NCI-H2107 treated with DMSO at 0.1 percent for 48 hours (cell line): ENCODE measurements around the gene SREK1IP1.
"Not testable (repeated sequence)": the region's sequence is repeated elsewhere in the genome, so short reads cannot be mapped to it uniquely, and the experiment has no call there.

Source experiments
- DNase-seq: peaks from one replicate; lab custom pipeline; 2025; ENCODE audit not compliant: unreplicated experiment; lab: John Stamatoyannopoulos, UW

The SREK1IP1 gene

DNA sequence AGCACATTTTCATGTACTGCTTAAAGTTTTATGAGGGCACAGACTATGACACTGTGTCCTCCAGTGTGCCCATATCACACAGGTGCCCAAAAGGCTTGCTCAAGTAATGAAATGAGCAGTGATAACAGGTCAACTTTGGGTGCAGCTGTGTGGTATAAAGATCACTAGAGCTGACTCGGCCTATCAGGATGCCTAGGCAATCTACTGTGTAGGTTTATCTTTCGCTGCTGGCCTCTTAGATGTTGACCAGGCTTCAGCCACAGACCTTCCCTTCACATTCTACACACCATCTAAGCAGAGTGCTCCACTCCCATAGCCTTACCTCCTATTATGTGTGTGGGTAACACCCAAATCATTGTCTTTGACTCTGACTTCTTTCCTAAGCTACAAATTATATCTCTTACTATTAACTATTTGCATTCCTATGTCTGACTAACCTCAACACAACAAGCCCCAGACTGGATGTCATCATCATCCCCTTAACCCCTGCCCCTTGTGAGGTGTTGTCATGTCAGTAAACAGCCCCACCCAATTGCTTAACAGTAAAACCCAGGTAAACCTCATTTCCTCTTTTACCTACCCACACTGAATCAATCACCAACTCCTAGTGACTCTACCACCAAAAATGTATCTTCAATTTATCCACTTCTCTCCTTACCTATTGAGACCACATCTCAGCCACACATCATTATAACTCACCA lies 2.5 kb downstream of the SREK1IP1 start:
- DNase-seq, result no peak

DNA sequence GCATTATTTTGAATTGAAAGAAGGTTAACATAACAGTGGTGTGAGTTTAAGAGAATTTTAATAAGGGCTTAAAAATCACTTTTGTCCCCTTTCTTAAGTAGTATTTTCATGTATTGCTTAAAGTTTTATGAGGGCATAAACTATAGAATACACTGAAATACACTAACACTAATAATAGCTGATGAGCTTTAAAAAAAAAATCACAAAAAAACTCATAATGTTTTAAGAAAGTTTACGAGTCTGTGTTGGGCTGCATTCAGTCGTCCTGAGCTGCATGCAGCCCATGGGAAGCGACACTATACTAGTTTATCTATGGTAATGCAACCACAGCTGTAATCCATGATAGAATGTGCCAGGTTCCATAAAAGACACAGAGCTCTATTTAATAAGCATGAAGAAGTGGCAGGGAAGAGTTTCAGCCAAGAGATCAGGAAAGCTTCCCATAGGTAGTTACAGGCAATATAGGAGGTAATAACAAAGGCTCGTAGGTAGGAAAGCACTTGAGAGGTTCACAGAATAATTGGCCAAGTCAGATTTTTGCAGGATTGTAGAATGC lies 4.5 kb downstream of the SREK1IP1 start:
- no peak for DNase-seq

DNA sequence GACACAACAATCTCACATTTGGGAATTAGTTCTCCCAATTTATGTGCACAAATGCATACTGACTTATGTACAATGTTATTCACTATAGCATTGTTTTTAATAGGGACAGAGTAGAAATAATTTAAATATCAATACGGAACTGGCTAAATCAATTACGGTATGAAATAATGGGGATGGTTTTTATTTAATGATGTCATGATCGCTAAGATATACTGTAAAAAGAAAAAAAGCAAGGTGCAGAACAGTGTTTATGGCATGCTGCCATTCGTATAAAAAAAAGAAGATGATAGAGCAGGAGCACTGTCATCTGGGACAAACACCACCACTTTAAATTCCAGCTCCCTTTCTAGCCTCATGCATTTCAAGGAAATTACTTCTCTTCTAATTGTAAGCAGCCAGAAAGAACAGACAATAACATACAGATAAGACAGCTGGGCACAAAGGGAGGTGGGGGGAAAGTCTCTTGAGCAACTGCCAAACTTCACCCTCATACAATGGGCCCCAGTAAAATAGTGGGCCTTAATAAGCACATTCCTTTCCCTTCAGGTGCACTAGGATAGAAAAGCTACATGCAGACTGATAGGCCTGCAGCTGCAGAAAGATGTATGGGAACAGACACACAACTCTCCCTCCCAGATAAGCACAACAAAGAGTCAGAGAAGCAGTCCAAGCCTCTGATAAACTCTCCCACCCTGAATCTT lies 8.4 kb downstream of the SREK1IP1 start:
- DNase-seq, result no peak

DNA sequence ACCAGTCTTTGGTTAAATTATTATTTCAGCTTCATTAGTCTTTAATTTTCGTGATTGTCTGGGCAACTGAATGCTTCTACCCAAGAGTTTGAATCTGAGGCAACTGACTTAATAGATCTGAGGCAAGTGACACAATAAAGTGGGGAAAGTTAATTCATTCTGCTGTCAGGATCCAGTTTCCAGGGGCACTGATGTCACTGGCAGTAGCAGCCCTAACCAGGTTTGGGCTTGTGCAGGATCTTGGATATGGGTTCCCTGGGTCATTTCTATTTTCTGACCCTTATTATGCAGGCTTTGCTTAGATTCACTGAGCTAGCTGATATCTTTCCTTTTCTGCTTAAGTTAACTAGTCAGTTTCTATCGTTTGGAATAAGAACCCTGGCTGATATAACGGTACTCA lies 9.6 kb downstream of the SREK1IP1 start:
- no peak for DNase-seq

DNA sequence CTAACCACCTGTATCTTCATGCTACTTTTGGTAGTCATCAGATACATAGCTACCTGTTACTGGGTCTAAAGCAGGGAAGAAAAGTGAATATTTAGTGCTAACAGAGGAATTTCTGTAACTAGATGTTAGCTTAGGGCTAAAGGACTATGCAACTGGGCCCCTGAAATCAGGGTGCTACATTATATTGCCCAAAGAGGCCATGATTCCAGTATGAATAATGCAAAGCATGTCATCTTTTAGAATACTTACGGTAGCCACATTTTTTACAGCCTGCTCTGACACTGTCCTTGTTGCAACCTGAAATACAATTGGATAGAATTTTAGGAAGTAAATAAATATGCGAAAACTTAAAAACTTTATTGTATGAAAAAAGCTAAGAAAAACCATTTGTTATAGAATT lies 14.4 kb downstream of the SREK1IP1 start:
- no peak for DNase-seq

DNA sequence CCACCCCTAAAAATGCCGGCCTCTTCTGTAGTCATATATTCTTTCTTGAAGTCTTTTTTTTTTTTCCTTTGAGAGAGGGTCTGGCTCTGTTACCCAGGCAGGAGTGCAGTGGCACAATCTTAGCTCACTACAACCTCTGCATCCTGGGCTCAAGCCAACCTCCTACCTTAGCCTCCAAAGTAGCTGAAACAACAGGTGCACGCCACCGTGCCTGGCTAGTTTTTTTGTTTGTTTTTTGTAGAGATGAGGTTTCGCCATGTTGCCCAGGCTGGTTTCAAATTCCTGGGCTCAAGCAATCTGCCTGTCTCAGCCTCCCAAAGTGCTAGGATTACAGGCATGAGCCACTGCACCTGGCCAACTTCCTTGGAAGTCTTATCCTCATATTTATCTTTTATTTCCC lies 19.1 kb downstream of the SREK1IP1 start:
- no peak for DNase-seq

DNA sequence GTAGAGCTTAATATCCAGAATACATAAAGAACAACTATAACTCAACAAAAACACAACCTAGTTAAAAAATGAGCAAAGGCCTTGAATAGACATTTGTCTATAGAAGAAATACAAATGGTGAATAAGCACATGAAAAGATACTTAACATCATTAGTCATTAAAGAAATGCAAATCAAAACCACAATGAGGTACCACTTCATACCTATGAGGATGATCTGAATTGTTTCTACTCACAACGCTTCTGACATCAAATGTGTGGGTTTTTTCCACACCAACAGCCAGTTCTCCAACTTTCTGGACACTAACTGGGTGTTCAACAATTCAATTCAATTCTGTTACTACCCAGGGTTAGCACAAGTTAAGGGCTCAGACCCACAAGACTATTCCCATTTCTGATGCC lies 22.0 kb downstream of the SREK1IP1 start:
- DNase-seq, result no peak

DNA sequence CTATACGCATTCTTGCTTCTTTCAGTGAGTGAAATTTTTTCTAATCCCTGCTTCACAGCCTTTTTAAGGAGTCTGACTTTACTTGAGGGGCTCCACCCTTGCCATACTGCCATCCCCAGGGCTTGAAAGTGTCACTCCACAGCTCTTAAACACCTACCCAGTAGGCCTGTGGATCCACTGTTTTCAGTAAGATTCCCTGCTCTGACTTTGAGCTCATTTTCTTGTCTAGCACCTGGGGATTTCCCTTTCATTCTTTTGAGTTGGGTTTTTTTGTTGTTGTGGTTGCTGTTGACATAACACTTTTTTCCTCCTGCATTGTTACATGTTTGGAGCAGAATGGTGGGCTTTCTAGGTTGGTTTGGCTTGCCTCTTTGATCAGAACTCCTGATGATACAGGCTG lies 23.6 kb downstream of the SREK1IP1 start:
- DNase-seq, result no peak

DNA sequence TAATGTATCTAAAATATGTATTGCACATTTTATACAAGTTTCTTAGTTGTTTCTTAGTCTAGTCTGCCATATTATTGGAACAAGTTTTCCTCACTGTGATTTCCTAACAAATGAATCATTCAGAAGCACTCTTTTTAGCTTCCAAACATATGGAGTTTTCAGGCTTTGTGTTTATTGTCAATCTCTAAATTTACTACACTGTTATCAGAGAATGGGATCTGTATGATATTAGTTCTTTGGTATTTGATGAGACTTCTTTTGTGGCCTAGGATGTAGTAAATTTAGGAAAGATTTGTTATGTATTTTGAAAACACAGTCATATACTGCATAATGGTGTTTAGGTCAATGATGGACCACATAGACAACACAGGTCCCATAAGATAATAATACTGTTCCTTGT lies 25.7 kb downstream of the SREK1IP1 start:
- no peak for DNase-seq

DNA sequence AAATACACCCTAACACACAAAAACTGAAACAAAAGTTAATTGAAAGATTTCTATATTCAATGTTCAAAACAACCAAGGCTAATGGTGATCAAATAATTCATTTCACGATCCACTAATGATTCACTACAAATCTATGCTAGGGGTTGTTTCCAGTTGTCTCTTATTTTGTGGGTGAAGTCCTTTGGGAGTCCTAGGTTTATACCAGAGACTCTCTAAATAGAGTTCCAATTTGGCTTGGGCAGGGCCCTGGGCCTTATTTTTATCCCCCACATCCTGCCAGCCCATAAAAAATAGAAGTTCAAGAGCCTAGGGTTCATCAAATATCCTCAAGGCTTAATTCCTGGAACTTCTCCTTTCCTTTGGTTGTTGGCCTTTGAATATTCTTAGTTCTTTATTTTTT lies 26.1 kb downstream of the SREK1IP1 start:
- no peak for DNase-seq

DNA sequence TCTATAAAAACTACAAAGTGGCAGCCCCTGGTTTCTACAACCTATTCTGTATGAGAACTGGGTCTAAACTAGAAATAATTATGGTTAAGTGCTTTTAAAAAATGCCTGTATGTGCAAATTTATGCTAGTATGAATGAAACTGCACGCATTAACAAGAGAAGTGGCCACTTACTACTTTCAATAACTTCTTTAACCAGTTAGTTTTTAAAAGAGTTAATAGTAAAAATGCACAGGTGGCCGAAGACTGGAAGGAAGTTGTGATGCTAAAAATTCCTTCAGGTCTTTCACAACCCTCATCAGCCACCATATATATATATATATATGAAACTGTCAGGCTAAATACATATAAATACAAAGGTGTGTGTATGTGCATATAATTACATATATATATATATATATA lies 41.3 kb downstream of the SREK1IP1 start:
- no peak for DNase-seq

DNA sequence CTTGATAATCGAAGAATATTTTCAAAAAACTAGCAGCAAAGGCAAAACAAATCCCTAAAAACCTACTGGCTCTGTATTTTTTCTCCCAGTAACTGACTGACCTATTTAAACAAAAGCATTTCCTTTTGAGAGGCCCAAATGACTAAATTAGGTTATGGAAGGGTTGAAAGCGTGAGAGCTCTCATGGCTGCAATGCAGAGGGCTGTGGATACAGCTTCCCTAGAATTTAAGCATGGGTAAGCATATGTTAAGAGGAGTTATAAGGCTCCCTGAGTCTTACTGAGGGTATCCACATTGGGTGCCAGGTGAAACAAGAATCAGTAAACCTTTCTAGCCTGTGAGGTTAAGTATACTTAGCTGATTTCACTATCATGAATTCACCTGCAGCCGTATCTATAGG lies 45.9 kb downstream of the SREK1IP1 start:
- no peak for DNase-seq

DNA sequence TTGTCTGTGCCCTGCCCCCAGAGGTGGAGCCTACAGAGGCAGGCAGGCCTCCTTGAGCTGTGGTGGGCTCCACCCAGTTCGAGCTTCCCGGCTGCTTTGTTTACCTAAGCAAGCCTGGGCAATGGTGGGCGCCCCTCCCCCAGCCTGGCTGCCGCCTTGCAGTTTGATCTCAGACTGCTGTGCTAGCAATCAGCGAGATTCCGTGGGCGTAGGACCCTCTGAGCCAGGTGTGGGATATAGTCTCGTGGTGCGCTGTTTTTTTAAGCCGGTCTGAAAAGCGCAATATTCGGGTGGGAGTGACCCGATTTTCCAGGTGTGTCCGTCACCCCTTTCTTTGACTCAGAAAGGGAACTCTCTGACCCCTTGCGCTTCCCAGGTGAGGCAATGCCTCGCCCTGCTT lies 54.0 kb downstream of the SREK1IP1 start:
- not testable (repeated sequence) for DNase-seq

DNA sequence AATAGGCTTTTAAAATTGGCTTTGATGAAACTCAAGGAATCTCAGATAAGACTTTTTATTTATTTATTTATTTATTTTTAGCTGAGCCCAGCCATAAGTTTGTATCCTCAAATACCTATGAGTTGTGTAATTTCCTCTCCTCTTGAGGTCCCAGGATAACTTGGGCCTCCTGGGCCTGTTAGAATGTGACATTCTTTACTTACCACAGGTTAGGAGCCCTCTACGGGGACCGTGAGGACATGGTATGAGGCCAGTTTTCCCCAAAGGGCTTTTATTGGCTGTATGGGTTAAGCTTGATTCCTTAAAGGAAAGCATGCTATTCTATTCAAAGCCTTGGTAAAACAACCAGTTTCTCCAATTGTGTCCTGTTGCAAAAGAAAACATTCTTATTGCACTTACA lies 61.3 kb downstream of the SREK1IP1 start:
- no peak for DNase-seq

DNA sequence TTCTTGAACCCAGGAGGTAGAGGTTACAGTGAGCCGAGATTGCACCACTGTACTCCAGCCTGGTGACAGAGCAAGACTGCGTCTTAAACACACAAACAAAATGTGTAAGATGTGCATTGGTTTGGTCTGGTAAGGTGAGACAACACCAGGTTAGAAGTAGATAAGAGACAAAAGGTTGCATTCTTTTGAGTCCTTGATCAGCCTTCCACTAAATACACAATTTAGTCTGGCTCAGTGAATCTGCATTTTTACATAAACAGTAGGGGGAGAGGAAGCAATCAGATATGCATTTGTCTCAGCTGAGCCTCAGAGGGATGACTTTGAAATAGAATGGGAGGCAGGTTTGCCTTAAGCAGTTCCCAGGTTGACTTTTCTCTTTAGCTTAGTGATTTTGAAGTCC lies 62.4 kb downstream of the SREK1IP1 start:
- not testable (repeated sequence) for DNase-seq

DNA sequence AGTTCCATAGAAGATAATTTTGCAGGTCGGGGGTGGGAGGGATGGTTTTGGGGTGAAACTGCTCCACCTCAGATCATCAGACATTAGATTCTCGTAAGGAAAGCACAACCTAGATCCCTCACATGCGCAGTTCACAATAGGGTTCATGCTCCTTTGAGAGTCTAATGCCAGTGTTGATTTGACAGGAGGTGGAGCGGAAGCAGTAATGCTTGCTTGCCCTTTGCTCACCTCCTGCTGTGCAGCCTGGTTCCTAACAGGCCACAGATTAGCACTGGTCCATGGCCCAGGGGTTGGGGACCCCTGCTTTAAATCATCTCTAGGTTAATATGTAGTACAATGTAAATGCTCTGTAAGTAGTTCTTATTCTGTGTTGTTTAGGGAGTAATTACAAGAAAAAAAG lies 67.7 kb downstream of the SREK1IP1 start:
- no peak for DNase-seq

DNA sequence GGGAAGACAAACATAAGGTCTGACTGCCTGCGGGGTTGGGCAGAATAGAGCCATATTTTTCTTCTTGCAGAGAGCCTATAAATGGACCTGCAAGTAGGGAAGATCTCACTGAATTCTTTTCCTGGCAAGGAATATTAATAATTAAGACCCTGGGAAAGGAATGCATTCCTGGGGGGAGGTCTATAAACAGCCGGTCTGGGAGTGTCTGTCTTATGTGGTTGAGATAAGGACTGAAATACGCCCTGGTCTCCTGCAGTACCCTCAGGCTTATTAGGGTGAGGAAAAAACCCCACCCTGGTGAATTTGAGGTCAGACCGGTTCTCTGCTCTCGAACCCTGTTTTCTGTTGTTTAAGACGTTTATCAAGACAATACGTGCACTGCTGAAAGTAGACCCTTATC lies 72.1 kb downstream of the SREK1IP1 start:
- not testable (repeated sequence) for DNase-seq

DNA sequence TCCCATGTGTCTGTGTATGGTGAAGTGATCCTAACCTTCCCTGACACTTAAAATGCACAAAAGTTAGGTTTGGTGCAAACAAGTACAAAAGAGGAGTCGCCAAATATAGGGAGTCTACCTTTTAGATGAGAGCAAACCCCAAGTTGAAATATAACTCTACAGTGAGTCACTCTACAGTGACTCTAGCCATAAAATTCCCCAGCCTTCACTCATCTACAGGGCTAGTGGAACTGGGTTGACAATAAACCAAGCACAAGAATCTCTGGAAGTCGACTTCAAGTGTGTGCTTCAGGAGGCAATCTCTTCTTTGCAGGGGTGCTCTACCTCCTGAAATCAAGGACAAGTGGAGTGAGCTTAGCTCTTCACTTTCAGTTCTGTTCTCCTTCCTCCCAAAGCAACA lies 74.9 kb downstream of the SREK1IP1 start:
- DNase-seq, result no peak

DNA sequence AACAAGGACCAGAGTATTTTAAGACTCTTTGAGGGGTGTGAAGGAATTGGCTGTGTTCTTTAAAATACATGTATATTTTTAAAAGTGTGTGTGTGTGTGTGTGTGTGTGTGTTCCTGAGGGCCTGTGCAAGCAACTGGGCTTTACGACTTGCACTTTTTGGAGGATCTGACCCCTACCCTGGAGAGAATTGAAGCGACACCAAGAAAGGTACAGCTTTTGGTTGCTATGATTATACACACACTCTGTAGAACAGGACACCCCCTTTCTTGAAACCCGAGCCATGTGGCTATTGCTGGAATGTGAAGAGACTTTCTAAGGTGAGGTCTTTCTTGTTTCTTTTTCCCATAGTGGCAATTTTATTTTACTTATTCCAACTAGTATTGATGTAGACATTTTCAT lies 77.2 kb downstream of the SREK1IP1 start:
- DNase-seq, result no peak

DNA sequence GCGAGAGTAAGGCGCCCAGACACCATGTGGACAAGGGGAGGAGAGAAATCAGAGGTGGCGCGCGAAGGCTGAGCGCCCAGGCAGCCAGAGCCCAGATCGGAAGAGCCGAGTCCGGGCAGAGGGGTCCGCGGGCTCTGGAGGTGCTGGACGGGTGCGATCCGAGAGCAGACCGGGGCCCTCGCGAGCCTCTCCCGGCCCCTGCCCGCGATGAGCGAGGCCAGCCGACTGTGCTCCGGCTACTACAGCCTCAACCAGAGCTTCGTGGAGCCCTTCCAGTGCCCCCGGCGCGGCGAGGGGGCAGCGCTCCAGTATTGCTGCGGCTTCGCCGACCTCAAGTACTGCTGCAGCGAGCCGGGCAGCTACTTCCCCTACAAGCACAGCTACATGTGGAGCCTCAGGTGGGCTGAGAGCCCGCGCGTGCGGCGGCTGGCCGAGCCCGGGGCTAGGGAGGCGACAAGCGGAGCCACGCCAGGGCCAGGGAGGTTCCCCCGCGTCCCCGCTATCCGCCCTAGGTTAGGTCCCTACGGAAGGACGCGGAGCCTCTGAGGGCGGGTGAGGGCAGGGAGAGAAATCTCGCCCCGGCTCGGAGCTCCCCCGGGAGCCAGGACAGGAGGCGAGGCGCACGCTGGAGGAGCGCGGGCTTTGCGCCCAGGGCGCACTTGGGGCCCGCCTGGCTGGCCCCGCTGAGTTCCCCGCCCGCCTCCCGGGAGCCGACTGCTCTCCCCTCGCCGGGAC lies 77.9 kb downstream of the SREK1IP1 start, which contains the start of gene SHISAL2B:
Gene SHISAL2B (plus strand): TSS at position 87 of the 735 bp plus-strand sequence. CDS start 121 bp downstream, at position 208.
- no peak for DNase-seq

DNA sequence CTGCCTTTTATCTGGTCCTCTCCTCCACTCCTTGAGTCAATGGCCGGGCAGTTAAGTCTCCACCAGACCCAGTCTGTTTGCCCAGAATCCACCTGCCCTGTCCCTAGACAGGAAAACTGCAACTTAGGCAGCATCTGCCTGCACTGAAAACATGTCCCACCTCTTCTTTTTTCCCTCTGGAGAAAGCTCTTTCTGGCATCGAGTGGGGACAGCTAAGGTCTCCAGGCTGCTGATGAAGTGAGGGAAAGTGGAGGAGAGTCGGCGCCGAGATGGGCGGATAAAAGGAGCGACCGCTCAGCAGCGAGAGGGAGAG lies 78.4 kb downstream of the SREK1IP1 start:
- DNase-seq, result no peak

DNA sequence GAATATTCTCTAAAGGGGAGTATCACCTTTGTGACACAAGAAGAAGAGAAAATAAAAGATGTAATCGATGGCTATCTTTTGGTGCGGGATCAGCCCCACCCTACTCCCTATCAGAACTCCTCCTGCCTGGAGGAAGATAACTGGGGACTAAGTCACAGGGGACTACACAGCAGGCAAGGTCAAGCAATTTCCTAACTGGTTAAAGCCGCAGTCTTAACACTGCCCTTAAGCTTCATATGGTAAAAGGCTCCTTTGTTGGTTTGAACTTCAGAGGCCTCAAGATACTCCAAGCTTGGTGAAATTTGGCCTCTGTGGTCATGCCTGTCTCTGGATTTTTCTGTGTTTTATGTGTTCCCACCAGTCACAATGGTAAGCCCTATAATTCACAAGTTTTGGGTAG lies 79.5 kb downstream of the SREK1IP1 start:
- no peak for DNase-seq
